GM19025 (cell line): Measurements from ENCODE around the gene RER1.

Experiments
- ATAC-seq: cut with Tn5 transposase; IDR thresholded peaks from one replicate; pipeline ENCODE4 v1.9.1; 2021; ENCODE audit warnings: mild to moderate bottlenecking, low read depth, moderate library complexity; ENCODE audit not compliant: unreplicated experiment

RER1 gene

GRCh38 chr1:2386636-2387611 lies 4.7 kb upstream of the RER1 start:
- no peak for ATAC-seq

DNA sequence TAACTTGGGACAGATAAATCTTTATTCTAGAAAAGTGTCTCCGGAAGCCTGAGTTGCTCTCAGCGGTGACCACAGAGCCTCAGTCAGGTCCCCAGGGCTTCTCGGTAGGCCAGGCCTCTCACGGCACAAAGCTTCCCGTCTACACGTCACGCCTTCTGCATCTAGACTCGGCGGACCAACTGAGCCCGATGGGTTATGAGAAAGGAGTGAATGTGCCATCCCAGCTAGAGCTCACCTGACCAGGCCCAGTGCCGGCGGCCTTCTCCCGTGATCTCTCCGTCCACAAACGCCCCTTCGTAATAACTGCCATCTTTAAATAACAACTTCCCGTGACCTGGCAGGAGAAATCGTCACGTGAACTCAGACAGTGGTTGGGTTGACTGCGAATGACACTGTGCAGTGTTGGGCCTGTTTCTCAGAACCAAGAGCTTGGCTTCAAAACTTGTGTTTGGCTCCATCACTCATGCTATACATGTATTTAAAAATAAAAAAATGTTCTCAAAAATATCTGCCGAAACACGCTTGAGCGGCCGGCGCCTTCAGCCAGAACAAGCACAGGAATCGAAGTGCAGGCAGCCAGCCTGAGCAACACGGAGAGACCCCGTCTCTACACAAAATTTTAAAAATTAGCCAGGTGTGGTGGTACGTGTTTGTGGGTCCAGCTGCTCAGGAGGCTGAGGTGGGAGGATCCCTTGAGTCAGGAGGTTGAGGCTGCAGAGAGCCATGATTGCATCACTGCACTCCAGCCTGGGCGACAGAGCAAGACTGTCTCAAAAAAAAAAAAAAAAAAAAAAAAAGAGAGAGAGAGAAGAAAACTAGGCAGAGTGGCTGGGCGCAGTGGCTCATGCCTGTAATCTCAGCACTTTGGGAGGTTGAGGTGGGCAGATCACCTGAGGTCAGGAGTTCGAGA lies 3.4 kb upstream of the RER1 start:
- ATAC-seq: no peak

DNA sequence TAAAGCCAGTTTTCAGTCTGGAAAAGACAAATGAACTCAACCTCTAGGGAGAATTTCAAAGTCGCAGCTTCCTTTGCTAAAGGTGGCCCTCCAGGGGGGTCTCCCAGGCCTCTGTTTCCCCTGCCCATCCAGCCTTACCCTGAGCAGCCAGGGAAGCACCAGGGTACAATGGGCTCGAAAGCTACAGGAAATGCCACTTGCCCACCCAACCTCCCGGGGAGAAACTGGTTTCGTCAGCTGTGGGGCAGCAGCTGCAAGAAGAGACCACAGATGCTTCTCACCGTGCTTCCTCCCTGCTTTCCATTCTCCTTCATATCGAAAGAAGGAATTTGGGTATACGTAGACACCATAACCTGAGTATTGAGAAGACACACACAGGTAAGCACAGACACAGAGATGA lies 2.0 kb upstream of the RER1 start:
- no peak for ATAC-seq

DNA sequence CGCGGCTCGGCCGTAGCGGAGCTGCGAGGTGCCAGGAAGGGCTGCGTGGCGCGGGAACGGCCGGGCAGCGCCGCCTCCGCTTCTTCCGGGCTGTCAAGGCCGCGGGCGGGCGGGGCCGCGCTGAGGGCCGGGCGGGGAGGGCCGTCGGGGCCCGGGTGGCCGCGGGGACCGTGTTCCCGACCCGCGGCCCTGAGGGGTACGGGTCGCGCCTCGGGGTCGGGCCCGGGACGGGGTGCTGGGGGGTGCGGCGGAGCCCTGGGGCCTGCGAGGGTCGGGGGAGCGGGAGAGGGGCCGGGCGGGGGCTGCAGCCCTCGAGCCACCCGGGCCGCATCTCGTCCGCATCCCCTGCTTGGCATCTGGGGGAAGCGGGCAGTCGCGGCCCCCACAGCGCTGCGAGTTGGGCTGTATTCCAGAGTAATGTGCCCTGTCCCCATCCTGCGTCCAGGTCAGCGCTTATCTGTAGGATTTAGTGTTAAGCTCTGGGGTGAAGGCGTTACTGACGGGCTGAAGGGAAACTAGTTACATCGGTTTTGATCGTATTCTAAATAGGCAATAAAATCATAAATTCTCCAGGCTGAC lies 379 bp downstream of the RER1 start:
- peak; percentile 8 for ATAC-seq

DNA sequence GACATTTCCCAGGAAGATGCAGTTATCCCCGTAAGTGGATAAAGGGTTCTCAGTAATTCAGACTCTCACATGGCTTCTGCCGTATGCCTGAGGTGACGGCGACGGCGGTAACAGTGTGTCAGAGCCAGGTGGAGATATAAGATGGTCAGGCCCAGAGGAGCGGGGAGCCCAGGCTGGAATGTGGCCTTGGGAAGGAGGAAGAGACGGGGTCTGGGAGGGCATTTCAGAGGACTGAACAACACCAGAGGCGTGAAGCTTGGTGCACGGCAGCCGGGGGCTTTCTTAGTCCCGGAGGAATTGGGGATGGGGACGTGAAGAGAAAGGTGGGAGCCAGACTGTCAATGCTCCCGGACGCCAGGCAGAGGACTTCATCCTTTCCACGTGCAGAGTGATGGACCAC lies 1.0 kb downstream of the RER1 start:
- no peak for ATAC-seq

DNA sequence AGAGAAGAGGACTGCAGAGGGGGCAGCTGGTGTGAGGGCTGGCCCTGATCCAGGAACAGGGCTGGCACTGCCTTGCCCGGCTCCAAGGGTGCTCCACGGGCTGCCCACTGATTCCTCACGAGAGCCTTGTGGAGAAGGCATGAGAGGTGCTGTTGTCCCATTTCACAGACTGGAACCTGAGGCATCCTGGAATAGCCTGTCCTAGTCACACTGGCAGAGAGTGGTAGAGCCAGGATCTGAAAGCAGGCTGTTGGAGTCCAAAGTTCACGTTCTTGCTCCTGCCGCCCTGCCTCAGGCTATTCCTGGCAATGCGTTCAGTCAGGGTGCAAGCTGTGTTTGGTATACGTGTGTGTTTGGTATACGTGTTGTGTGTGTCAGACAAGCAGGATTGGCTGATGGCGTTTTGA lies 1.8 kb downstream of the RER1 start:
- no peak for ATAC-seq

- no peak for ATAC-seq
Measured at GRCh38 chr1:2394220-2394619, 2.6 kb downstream of the RER1 start.

GRCh38 chr1:2394761-2395160 lies 3.1 kb downstream of the RER1 start:
- no peak for ATAC-seq

DNA sequence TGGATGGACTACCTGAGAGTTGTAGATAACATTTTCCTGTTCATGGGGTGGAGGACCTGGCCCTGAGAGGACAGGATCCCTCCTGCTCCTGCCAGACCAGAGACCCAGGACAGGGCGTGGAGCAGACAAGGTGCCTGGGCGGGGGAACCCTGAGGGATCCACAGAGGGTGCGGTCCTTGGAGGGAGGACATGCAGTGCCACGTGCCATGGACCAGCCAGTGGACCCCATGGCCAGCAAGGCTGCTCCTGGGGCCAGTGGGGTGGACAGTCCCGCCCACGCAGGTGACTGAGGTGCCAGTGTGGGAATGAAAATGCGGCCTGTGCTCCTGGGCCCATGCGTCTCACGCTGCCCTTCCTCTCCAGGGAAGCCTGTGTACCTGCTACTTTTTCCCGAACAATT lies 3.6 kb downstream of the RER1 start:
- no peak for ATAC-seq

DNA sequence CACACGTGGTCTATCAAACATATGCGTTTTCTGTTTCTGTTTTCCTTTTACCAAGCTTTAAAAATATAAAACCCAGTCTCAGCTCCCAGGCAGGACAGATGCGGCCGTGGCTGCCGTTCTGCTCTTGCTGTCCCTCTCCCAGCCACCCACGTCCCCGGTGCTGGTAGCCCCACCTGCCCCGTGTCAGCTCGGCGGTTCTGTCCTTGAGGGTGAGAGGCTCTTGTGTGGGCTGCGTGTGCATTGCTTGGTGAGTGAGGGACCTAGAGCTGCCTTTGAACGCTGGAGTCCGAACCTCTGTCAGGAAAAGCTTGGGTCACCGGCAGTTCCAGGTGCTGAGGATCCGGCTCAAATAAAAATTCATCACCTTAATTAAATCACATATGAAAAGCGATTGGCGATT lies 4.4 kb downstream of the RER1 start:
- no peak for ATAC-seq

GRCh38 chr1:2396476-2396875 lies 4.8 kb downstream of the RER1 start:
- ATAC-seq: no peak

- ATAC-seq: no peak
Measured at GRCh38 chr1:2397007-2397679, 5.5 kb downstream of the RER1 start.

DNA sequence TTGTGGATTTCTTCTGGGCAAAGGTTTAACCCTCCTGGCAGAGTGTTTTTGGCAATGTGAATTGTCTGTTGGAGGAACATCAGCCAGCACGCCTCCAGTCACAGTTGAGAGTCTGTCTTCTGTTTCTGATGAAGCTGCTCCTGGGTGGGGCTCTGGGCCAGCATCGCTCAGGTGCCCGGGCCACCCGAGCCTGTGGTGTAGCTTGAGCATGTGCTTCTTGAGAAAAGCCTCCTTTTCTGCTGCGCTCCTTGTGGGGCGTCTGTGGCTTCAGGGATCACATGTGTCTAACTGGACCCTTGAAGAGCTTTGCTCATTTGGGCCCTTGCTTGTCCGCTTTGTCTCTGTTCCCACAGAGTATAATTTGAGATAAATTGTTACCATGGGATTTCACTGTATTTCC lies 7.2 kb downstream of the RER1 start:
- ATAC-seq: no peak

GRCh38 chr1:2399890-2400575 lies 8.4 kb downstream of the RER1 start:
- ATAC-seq: no peak

DNA sequence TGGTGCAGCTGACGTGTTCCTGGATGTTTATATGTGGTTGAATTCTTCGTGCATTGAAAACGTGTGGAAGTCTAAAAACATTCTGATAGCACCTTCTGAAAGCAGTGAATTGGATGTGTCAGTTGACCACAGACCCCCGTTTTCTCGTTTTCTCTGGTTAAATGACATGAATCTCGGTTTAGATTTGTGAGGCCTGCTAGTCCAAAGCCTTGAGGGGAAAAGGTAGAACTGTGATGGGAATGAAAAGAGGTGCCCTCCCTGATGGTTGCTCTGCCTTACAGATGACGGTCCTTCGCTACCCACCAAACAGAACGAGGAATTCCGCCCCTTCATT lies 8.9 kb downstream of the RER1 start:
- ATAC-seq: no peak

GRCh38 chr1:2400950-2401649 lies 9.5 kb downstream of the RER1 start:
- ATAC-seq: no peak

- no peak for ATAC-seq
Measured at GRCh38 chr1:2402420-2402819, 10.8 kb downstream of the RER1 start.

DNA sequence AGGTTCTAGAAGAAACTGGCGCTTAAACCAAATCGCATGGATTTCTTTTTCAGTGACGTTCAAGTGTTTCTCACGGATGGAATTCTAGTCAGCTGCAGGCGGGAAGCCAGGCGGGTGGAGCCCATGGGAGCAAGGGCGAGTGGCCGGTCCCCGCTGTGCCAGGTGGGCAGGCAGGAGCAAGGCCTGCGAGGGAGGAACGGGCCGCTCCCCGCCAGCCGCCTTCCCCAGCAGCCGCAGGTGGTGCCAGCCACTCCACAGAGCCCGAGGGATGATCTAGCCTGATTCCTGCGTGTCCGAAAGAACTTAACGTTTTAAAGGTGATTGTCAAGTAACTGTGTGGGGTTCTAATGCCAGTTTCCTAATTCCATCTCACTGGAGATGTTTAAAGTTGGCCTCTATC lies 11.6 kb downstream of the RER1 start:
- ATAC-seq: no peak

- ATAC-seq: no peak
Measured at GRCh38 chr1:2404142-2404889, 12.7 kb downstream of the RER1 start.
